HepG2 (cell line): ENCODE data around the gene TAF8. TPM values are rescaled to one million over a fixed set of nuclear protein-coding genes. Genes with fewer than 3 reads are reported as not detected.

Experiments used
- ARID5B ChIP-seq: IDR thresholded peaks from 2 replicates; pipeline ENCODE4 v1.4.0; 2020; ENCODE audit warnings: mild to moderate bottlenecking, missing genetic modification reagents
- GPN1 ChIP-seq: sonication (generic); formaldehyde crosslinking; IDR thresholded peaks from 2 replicates; pipeline ENCODE4 v1.5.1; 2020; ENCODE audit warnings: missing genetic modification reagents, borderline replicate concordance
- IRF2 ChIP-seq: IDR thresholded peaks from 2 replicates; pipeline ENCODE4 v1.6.1; 2018; ENCODE audit warnings: missing genetic modification reagents, missing compliant biosample characterization
- KDM1A ChIP-seq: IDR thresholded peaks from 2 replicates; pipeline ENCODE4 v1.6.1; 2016; ENCODE audit warnings: missing compliant biosample characterization
- MED1 ChIP-seq: sonication (generic); formaldehyde crosslinking; IDR thresholded peaks from 2 replicates; pipeline ENCODE4 v1.4.0; 2020; ENCODE audit warnings: missing genetic modification reagents
- PLSCR1 ChIP-seq: sonication (generic); formaldehyde crosslinking; IDR thresholded peaks from 2 replicates; pipeline ENCODE4 v1.5.0; 2020; ENCODE audit warnings: missing genetic modification reagents, mild to moderate bottlenecking, borderline replicate concordance
- POGZ ChIP-seq: sonication (generic); formaldehyde crosslinking; IDR thresholded peaks from 2 replicates; pipeline ENCODE4 v1.4.0; 2020; ENCODE audit warnings: mild to moderate bottlenecking, missing genetic modification reagents
- RNF219 ChIP-seq: sonication (generic); formaldehyde crosslinking; IDR thresholded peaks from 2 replicates; pipeline ENCODE4 v1.5.0; 2020; ENCODE audit warnings: mild to moderate bottlenecking, missing genetic modification reagents
- RXRA ChIP-seq: sonication (generic); formaldehyde crosslinking; IDR thresholded peaks from 2 replicates; pipeline ENCODE4 v1.5.1; 2020; ENCODE audit warnings: missing genetic modification reagents
- SIN3A ChIP-seq: IDR thresholded peaks from 2 replicates; pipeline ENCODE4 v1.6.1; 2011; ENCODE audit warnings: low read depth, mild to moderate bottlenecking, control low read depth, low read length, borderline replicate concordance
- SIX4 ChIP-seq: sonication (generic); formaldehyde crosslinking; IDR thresholded peaks from 2 replicates; pipeline ENCODE4 v1.4.0; 2020; ENCODE audit warnings: missing genetic modification reagents
- SP5 ChIP-seq: IDR thresholded peaks from 2 replicates; pipeline ENCODE4 v1.6.1; 2016; ENCODE audit warnings: low read depth, borderline replicate concordance
- TEAD3 ChIP-seq: optimal IDR thresholded peaks from 2 replicates; pipeline ENCODE3; 2016; ENCODE audit warnings: borderline replicate concordance
- ZBED4 ChIP-seq: sonication (generic); formaldehyde crosslinking; IDR thresholded peaks from 2 replicates; pipeline ENCODE4 v1.4.0; 2020; ENCODE audit warnings: missing genetic modification reagents, borderline replicate concordance
- ZNF451 ChIP-seq: sonication (generic); formaldehyde crosslinking; IDR thresholded peaks from 2 replicates; pipeline ENCODE4 v1.5.0; 2020; ENCODE audit warnings: mild to moderate bottlenecking, missing genetic modification reagents
- ZNF841 ChIP-seq: sonication (generic); formaldehyde crosslinking; IDR thresholded peaks from 2 replicates; pipeline ENCODE4 v1.8.1; 2023; ENCODE audit warnings: missing genetic modification reagents, borderline replicate concordance
- polyA plus RNA-seq, 8 experiments: library from polyadenylated mRNA; depleted of rRNA in 3 of 8; stranded (reverse) in 7 of 8; unstranded in 1 of 8; fragments of >200 nt; fragmentation: Illumina TruSeq in 4 of 8; extraction: Trizol in 4 of 8; gene quantifications; 2 replicates each; pipeline versions ENCODE4 v1.2.1 to v1.2.3, GENCODE V29; 2011 to 2016; ENCODE audit warnings: low read depth in 4 of 8, missing spikeins in 1 of 8, mixed read lengths in 1 of 8; ENCODE audit not compliant: insufficient read depth in 1 of 8
- total RNA-seq, 5 experiments: library from RNA; depleted of rRNA; stranded (reverse); fragments of >200 nt; fragmentation: Illumina TruSeq; extraction: Trizol; gene quantifications; 2 replicates each; pipeline ENCODE4 v1.2.3, GENCODE V29; 2016; ENCODE audit warnings: low read depth in 1 of 5
- TF ChIP-seq, protein P1 (sequence below): IDR thresholded peaks from 2 replicates; pipeline ENCODE4 v1.6.1; 2012; ENCODE audit warnings: inconsistent platforms

TAF8 gene
- total and polyA plus RNA-seq, 2 of the 13 experiments (the other 11 are each of a cell fraction or from before 2014, with no cell fraction given), result 25.2 to 25.8 TPM

GRCh38 chr6:42118162-42119001 lies 68.1 kb downstream of the TAF8 start (continued):
- no peak for TF ChIP-seq ZNF841 (CRISPR knock-in tag)
- no peak for TF ChIP-seq GPN1 (CRISPR knock-in tag)
- peak; percentile 93 for TF ChIP-seq ZBED4 (CRISPR knock-in tag)
- peak; percentile 31 for TF ChIP-seq TEAD3
- TF ChIP-seq ARID5B, result peak; percentile 65
- no peak for TF ChIP-seq SIX4 (CRISPR knock-in tag)
- peak; percentile 59; the same call in 1 of the 2 replicates for TF ChIP-seq MED1 (CRISPR knock-in tag)
- peak; percentile 47 for TF ChIP-seq POGZ (CRISPR knock-in tag)
- TF ChIP-seq ZNF451 (CRISPR knock-in tag), result 0 out of 2 replicates have a peak, but pooled peaks have one; percentile 24
- TF ChIP-seq SIN3A, result no peak
- TF ChIP-seq SP5 (CRISPR knock-in tag), result peak; percentile 57; the same call in 1 of the 2 replicates
- no peak for TF ChIP-seq PLSCR1
- no peak for TF ChIP-seq RNF219 (CRISPR knock-in tag)
- peak; percentile 40 for TF ChIP-seq RXRA
- no peak for TF ChIP-seq IRF2 (CRISPR knock-in tag)
- TF ChIP-seq, protein P1, sequence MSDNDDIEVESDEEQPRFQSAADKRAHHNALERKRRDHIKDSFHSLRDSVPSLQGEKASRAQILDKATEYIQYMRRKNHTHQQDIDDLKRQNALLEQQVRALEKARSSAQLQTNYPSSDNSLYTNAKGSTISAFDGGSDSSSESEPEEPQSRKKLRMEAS, result peak; percentile 81
- TF ChIP-seq KDM1A (CRISPR knock-in tag), result peak; percentile 57; the same call in 1 of the 2 replicates
